Measurements from ENCODE around the gene PIGT. TPM values are rescaled to one million over a fixed set of nuclear protein-coding genes. Genes with fewer than 3 reads are reported as not detected.
A peak's percentile ranks its signal among the peaks of the same experiment; 100 is the strongest.

PIGT gene
- polyA plus RNA-seq, 1 of the 3 experiments (the other 2 are of a cell fraction): 144 TPM

DNA sequence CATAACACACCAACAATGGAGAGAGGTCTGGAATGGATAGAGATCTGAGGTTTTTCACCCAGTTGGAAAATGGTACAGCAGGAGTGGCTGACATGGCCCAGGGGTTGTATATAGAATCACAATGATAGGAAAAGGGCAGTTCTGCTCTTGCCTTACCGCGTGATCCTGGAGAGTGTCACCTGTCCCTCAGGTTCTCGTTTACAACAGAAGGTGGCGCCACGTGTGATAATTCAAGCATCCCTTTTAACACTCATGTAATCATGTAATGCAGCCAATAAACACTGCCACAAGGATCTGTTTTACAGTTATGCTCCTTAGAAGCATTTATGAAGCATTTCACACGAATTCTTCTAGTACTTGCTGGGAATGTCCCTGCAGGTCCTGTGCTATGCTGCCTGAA, 40.7 kb downstream of the PIGT start:
- H3K9me3 ChIP-seq: no peaks in the 10 kb centered on the region
- H3F3A ChIP-seq (replicated peaks; ENCODE audit: insufficient read depth): no peaks in the 10 kb centered on the region
- H3K36me3 ChIP-seq (replicated peaks in 1 of 2; ENCODE audit: control insufficient read depth in 1 of 2, insufficient read depth in 2 of 2, low read length in 1 of 2): no peaks in the 10 kb centered on the region
- H3K4me1 ChIP-seq (ENCODE audit: control insufficient read depth in 1 of 2, insufficient read depth in 2 of 2, low read depth in 1 of 2, low read length in 1 of 2): no peaks in the 10 kb centered on the region
- CTCF ChIA-PET: interaction anchor here (0.9 to 10.9 kb wide), 3 partner anchors 20 to 314 kb away, joined by 4 to 67 read pairs (median 30); no protein-coding TSS in a partner anchor
- no peak overlapping the region for H2AFZ ChIP-seq (ENCODE audit: low read depth)
- no peaks in the 10 kb centered on the region for H3K9me2 ChIP-seq
- peaks cover 28% of the 10 kb centered on the region; the same call in 1 of the 2 replicates for H3K27me3 ChIP-seq (ENCODE audit: insufficient read depth)
- POLR2A ChIA-PET: no interaction called here
- H3K27ac ChIP-seq (ENCODE audit: low read depth in 2 of 2, low read length in 1 of 2): no peak overlapping the region
- no peak overlapping the region for H3K4me3 ChIP-seq (ENCODE audit: low read depth in 2 of 2, low read length in 1 of 2)
- no peak overlapping the region for H3K4me2 ChIP-seq
- no peaks in the 10 kb centered on the region for H4K20me1 ChIP-seq (ENCODE audit: insufficient read depth)
- WGBS (ENCODE audit: low lambda C conversion rate): 2% methylated on average over 4 of the region's 6 CpGs
- TF ChIP-seq SMC3 (IDR thresholded peaks at IDR 0.05; ENCODE audit: low read depth, low read length) (peak; percentile 37; the same call in 1 of the 2 replicates), MXI1 (IDR thresholded peaks at IDR 0.05; ENCODE audit: low read depth, low read length) (no peak)
- TF ChIP-seq, protein P1, sequence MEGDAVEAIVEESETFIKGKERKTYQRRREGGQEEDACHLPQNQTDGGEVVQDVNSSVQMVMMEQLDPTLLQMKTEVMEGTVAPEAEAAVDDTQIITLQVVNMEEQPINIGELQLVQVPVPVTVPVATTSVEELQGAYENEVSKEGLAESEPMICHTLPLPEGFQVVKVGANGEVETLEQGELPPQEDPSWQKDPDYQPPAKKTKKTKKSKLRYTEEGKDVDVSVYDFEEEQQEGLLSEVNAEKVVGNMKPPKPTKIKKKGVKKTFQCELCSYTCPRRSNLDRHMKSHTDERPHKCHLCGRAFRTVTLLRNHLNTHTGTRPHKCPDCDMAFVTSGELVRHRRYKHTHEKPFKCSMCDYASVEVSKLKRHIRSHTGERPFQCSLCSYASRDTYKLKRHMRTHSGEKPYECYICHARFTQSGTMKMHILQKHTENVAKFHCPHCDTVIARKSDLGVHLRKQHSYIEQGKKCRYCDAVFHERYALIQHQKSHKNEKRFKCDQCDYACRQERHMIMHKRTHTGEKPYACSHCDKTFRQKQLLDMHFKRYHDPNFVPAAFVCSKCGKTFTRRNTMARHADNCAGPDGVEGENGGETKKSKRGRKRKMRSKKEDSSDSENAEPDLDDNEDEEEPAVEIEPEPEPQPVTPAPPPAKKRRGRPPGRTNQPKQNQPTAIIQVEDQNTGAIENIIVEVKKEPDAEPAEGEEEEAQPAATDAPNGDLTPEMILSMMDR (IDR thresholded peaks at IDR 0.05): peak; percentile 36; the same call in 1 of the 2 replicates
- DNase-seq: no peak
- H3K9ac ChIP-seq: no peak overlapping the region
- no peaks in the 10 kb centered on the region for H3K79me2 ChIP-seq (ENCODE audit: insufficient read depth)

- ChIA-PET POLR2A (no interaction called here), CTCF (interaction anchor here (0.9 to 10.9 kb wide), 11 partner anchors 10 to 311 kb away, joined by 3 to 67 read pairs (median 4); partner anchors contain the start of gene WFDC2)
- H3K4me1 ChIP-seq (ENCODE audit: control insufficient read depth in 1 of 2, insufficient read depth in 2 of 2, low read depth in 1 of 2, low read length in 1 of 2): no peaks in the 10 kb centered on the region
- no peak overlapping the region for H3K9ac ChIP-seq
- H3K79me2 ChIP-seq (ENCODE audit: insufficient read depth): no peaks in the 10 kb centered on the region
- H3K27me3 ChIP-seq (ENCODE audit: insufficient read depth): peaks cover 12% of the 10 kb centered on the region; the same call in 1 of the 2 replicates
- H3K9me3 ChIP-seq: no peaks in the 10 kb centered on the region
- no peak overlapping the region for H3K27ac ChIP-seq (ENCODE audit: low read depth in 2 of 2, low read length in 1 of 2)
- H2AFZ ChIP-seq (ENCODE audit: low read depth): no peak overlapping the region
- no peaks in the 10 kb centered on the region for H3K9me2 ChIP-seq
- no peaks in the 10 kb centered on the region for H3K36me3 ChIP-seq (replicated peaks in 1 of 2; ENCODE audit: control insufficient read depth in 1 of 2, insufficient read depth in 2 of 2, low read length in 1 of 2)
- no peak overlapping the region for H3K4me2 ChIP-seq
- H3F3A ChIP-seq (replicated peaks; ENCODE audit: insufficient read depth): no peaks in the 10 kb centered on the region
- no peaks in the 10 kb centered on the region for H4K20me1 ChIP-seq (ENCODE audit: insufficient read depth)
- peak; percentile 30 for DNase-seq
- no peak overlapping the region for H3K4me3 ChIP-seq (ENCODE audit: low read depth in 2 of 2, low read length in 1 of 2)
- TF ChIP-seq, protein P1 (IDR thresholded peaks at IDR 0.05): peak; percentile 38
- TF ChIP-seq RAD21 (IDR thresholded peaks at IDR 0.05; ENCODE audit: low read length) (0 out of 2 replicates have a peak, but pooled peaks have one; percentile 5), YY1 (IDR thresholded peaks at IDR 0.05; ENCODE audit: low read depth) (no peak)
- 62% methylated on average over 5 of the region's 5 CpGs for WGBS (ENCODE audit: low lambda C conversion rate)
These were observed 43.7 kb downstream of the PIGT start for GRCh38 chr20:45459606-45460005.

DNA sequence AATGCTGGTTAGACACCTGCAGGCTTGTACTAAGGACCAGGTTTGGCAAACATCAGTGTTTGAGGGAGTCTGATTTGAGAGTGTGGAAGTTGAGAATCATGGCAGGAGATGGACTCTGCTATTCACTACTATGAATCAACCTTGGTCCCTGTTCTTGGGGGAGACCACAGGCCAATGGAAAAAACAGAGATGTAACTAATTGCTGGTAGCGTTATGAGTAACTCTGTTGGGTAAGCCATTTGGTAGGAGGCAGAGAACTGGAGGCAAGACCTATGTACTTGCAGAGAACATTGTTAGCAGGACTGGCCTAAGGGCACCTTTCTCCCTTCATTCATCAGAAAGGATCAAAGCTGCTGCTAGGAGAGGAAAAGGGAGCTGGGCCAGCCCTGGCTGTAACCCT, 45.3 kb downstream of the PIGT start:
- H3K9me2 ChIP-seq: no peaks in the 10 kb centered on the region
- H3K27me3 ChIP-seq (ENCODE audit: insufficient read depth): peaks cover 27% of the 10 kb centered on the region; the same call in 1 of the 2 replicates
- H4K20me1 ChIP-seq (ENCODE audit: insufficient read depth): no peaks in the 10 kb centered on the region
- no peak overlapping the region for H3K4me3 ChIP-seq (ENCODE audit: low read depth in 2 of 2, low read length in 1 of 2)
- no peaks in the 10 kb centered on the region for H3F3A ChIP-seq (replicated peaks; ENCODE audit: insufficient read depth)
- H3K27ac ChIP-seq (ENCODE audit: low read depth in 2 of 2, low read length in 1 of 2): no peak overlapping the region
- H2AFZ ChIP-seq (ENCODE audit: low read depth): no peak overlapping the region
- no peak overlapping the region for H3K4me2 ChIP-seq
- TF ChIP-seq GATA2 (CRISPR knock-in tag; IDR thresholded peaks at IDR 0.05): no peak
- no peak for TF ChIP-seq SMC3 (IDR thresholded peaks at IDR 0.05; ENCODE audit: low read depth, low read length)
- no peak for TF ChIP-seq GABPA (IDR thresholded peaks at IDR 0.05; ENCODE audit: low read depth)
- TF ChIP-seq TEAD4 (IDR thresholded peaks at IDR 0.05; ENCODE audit: borderline replicate concordance, insufficient read depth): no peak
- TF ChIP-seq TCF12 (IDR thresholded peaks at IDR 0.05): no peak
- TF ChIP-seq JUND (IDR thresholded peaks at IDR 0.05): no peak
- TF ChIP-seq MEF2A (IDR thresholded peaks at IDR 0.05; ENCODE audit: borderline replicate concordance, low read depth): no peak
- no peak for TF ChIP-seq SIN3A (IDR thresholded peaks at IDR 0.05; ENCODE audit: borderline replicate concordance, low read depth, low read length)
- TF ChIP-seq FOXM1 (IDR thresholded peaks at IDR 0.05; ENCODE audit: low read depth): no peak
- no peak for TF ChIP-seq RXRA (IDR thresholded peaks at IDR 0.05; ENCODE audit: borderline replicate concordance, low read depth)
- H3K36me3 ChIP-seq (replicated peaks in 1 of 2; ENCODE audit: control insufficient read depth in 1 of 2, insufficient read depth in 2 of 2, low read length in 1 of 2): no peaks in the 10 kb centered on the region
- ChIA-PET POLR2A (no interaction called here), CTCF (interaction anchor here (1.0 to 10.9 kb wide), 5 partner anchors 11 to 310 kb away, joined by 3 to 67 read pairs (median 5); no protein-coding TSS in a partner anchor)
- no peaks in the 10 kb centered on the region for H3K79me2 ChIP-seq (ENCODE audit: insufficient read depth)
- 13% methylated on average over 1 of the region's 1 CpG for WGBS (ENCODE audit: low lambda C conversion rate)
- H3K9me3 ChIP-seq: no peaks in the 10 kb centered on the region
- H3K9ac ChIP-seq: no peak overlapping the region
- H3K4me1 ChIP-seq (ENCODE audit: control insufficient read depth in 1 of 2, insufficient read depth in 2 of 2, low read depth in 1 of 2, low read length in 1 of 2): no peaks in the 10 kb centered on the region
- no peak for DNase-seq

All from SK-N-SH (cell line).